ENCODE data around the gene HRC. TPM values are rescaled to one million over a fixed set of nuclear protein-coding genes. Genes with fewer than 3 reads are reported as not detected.

Gene HRC
- polyA plus RNA-seq, 3 donors = not detected

GRCh38 chr19:49145573-49146407, 9.4 kb downstream of the HRC start:
- peaks cover 39% of the 10 kb centered on the region for H3K4me1 Mint-ChIP-seq
- H3K4me3 Mint-ChIP-seq = peak overlapping the region in 1 of 2 donors; percentile 68
- H3K27ac Mint-ChIP-seq = peak overlapping the region in 1 of 7 donors; percentile 36
- TF ChIP-seq, protein P1, sequence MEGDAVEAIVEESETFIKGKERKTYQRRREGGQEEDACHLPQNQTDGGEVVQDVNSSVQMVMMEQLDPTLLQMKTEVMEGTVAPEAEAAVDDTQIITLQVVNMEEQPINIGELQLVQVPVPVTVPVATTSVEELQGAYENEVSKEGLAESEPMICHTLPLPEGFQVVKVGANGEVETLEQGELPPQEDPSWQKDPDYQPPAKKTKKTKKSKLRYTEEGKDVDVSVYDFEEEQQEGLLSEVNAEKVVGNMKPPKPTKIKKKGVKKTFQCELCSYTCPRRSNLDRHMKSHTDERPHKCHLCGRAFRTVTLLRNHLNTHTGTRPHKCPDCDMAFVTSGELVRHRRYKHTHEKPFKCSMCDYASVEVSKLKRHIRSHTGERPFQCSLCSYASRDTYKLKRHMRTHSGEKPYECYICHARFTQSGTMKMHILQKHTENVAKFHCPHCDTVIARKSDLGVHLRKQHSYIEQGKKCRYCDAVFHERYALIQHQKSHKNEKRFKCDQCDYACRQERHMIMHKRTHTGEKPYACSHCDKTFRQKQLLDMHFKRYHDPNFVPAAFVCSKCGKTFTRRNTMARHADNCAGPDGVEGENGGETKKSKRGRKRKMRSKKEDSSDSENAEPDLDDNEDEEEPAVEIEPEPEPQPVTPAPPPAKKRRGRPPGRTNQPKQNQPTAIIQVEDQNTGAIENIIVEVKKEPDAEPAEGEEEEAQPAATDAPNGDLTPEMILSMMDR (IDR thresholded peaks at IDR 0.05) = peak; percentile 89
- Histone ChIP-seq H3K4me1 (ENCODE audit: control insufficient read depth in 1 of 2, insufficient read depth in 2 of 2, low read length in 2 of 2) (peaks cover 34 to 39% of the 10 kb centered on the region in 2 donors), H3K4me3 (replicated peaks in 1 of 3; ENCODE audit: low read depth in 2 of 3, low read length in 3 of 3) (no peak overlapping the region), H3K4me2 (replicated peaks; ENCODE audit: extremely low read depth, low read length, poor library complexity, severe bottlenecking) (peak overlapping the region; percentile 32), H3K27me3 (ENCODE audit: control insufficient read depth in 2 of 2, insufficient read depth in 2 of 2, low read length in 2 of 2) (peaks cover 7 to 40% of the 10 kb centered on the region in 2 donors), H3K9ac (ENCODE audit: insufficient read depth, low read length, poor library complexity, severe bottlenecking) (no peak overlapping the region), H3K27ac (ENCODE audit: low read depth in 1 of 2, low read length in 2 of 2) (no peak overlapping the region), H3K79me2 (ENCODE audit: insufficient read depth, low read length) (no peaks in the 10 kb centered on the region), H2AFZ (ENCODE audit: insufficient read depth, low read depth, low read length, poor library complexity, severe bottlenecking) (no peak overlapping the region), H4K20me1 (ENCODE audit: insufficient read depth, low read length) (no peaks in the 10 kb centered on the region), H3K9me3 (replicated peaks in 1 of 2; ENCODE audit: control insufficient read depth in 1 of 2, insufficient read depth in 1 of 2, low read length in 2 of 2) (peaks cover 8 to 18% of the 10 kb centered on the region in 2 donors), H3K36me3 (replicated peaks in 1 of 2; ENCODE audit: control insufficient read depth in 1 of 2, insufficient read depth in 2 of 2, low read length in 2 of 2) (no peaks in the 10 kb centered on the region)
- H3K27me3 Mint-ChIP-seq (ENCODE audit: low read depth in 3 of 3) = peaks cover 55 to 64% (median 57%) of the 10 kb centered on the region in 3 donors
- peak; percentile 60 to 78 (median 63) for DNase-seq
- intact Hi-C loops (cut with micrococcal nuclease) = loop anchor here (2.0 to 5.0 kb wide), 3 partner anchors 33 to 49 kb away; partner anchors contain the start of gene LIN7B (in 1 of the 2)
- H3K9me3 Mint-ChIP-seq = peaks cover 2 to 21% (median 11%) of the 10 kb centered on the region in 7 donors
- H3K36me3 Mint-ChIP-seq = peaks cover 0 to 4% of the 10 kb centered on the region in 2 donors
- 9% methylated on average over 20 of the region's 30 CpGs for whole genome bisulfite sequencing (ENCODE audit: insufficient coverage)

DNA sequence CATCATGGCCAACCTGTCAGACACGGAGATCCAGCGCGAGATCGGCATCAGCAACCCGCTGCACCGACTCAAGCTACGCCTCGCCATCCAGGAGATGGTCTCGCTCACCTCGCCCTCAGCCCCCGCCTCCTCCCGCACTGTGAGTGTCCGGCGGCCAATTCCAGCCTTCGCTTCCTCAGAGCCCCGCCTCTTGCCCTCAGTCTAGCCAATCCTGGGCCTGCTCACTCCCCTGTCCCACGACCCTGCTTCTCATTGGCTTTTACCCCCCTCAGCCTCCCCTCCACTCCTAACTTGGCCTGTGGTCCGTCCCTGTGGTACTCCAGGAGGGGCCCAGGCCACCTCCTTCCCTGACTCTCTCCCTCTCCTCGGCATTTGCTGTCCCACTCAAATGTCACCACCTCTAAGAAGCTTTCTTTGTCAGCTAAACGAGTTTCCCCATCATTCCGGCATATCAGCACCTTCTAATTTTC, 12.3 kb downstream of the HRC start:
- peaks cover 12 to 16% of the 10 kb centered on the region in 2 donors for H3K4me1 ChIP-seq (ENCODE audit: control insufficient read depth in 1 of 2, insufficient read depth in 2 of 2, low read length in 2 of 2)
- peaks cover 29 to 39% (median 37%) of the 10 kb centered on the region in 3 donors for H3K27me3 Mint-ChIP-seq (ENCODE audit: low read depth in 3 of 3)
- no peaks in the 10 kb centered on the region for H3K36me3 Mint-ChIP-seq
- no peaks in the 10 kb centered on the region for H4K20me1 ChIP-seq (ENCODE audit: insufficient read depth, low read length)
- H3K9ac ChIP-seq (ENCODE audit: insufficient read depth, low read length, poor library complexity, severe bottlenecking) = no peak overlapping the region
- peak overlapping the region; percentile 84 for H3K4me2 ChIP-seq (replicated peaks; ENCODE audit: extremely low read depth, low read length, poor library complexity, severe bottlenecking)
- H3K27ac ChIP-seq (ENCODE audit: low read depth in 1 of 2, low read length in 2 of 2) = no peak overlapping the region
- peaks cover 0 to 4% (median 0%) of the 10 kb centered on the region in 7 donors for H3K9me3 Mint-ChIP-seq
- H3K79me2 ChIP-seq (ENCODE audit: insufficient read depth, low read length) = no peaks in the 10 kb centered on the region
- H3K27me3 ChIP-seq (ENCODE audit: control insufficient read depth in 2 of 2, insufficient read depth in 2 of 2, low read length in 2 of 2) = peaks cover 0 to 11% of the 10 kb centered on the region in 2 donors
- peak overlapping the region; percentile 81 for H2AFZ ChIP-seq (ENCODE audit: insufficient read depth, low read depth, low read length, poor library complexity, severe bottlenecking)
- H3K27ac Mint-ChIP-seq = no peak overlapping the region
- H3K36me3 ChIP-seq (replicated peaks in 1 of 2; ENCODE audit: control insufficient read depth in 1 of 2, insufficient read depth in 2 of 2, low read length in 2 of 2) = no peaks in the 10 kb centered on the region
- H3K9me3 ChIP-seq (replicated peaks in 1 of 2; ENCODE audit: control insufficient read depth in 1 of 2, insufficient read depth in 1 of 2, low read length in 2 of 2) = no peaks in the 10 kb centered on the region
- peaks cover 17% of the 10 kb centered on the region for H3K4me1 Mint-ChIP-seq
- intact Hi-C loops (cut with micrococcal nuclease) = no loop called here
- peak; percentile 60 to 74 (median 62) for DNase-seq
- WGBS (ENCODE audit: insufficient coverage) = 4% methylated on average over 21 of the region's 21 CpGs
- H3K4me3 Mint-ChIP-seq = peak overlapping the region; percentile 70 to 90
- peak overlapping the region in 2 of 3 experiments; percentile 19 to 71 for H3K4me3 ChIP-seq (replicated peaks in 1 of 3; ENCODE audit: low read depth in 2 of 3, low read length in 3 of 3)
- TF ChIP-seq, protein P1 (IDR thresholded peaks at IDR 0.05) = no peak

Data from CD14-positive monocyte (primary cell).